Ovary (tissue), 3 donors: Measurements from ENCODE around the gene LIMS4.
"Not testable (repeated sequence)": the region's sequence is repeated elsewhere in the genome, so short reads cannot be mapped to it uniquely, and the experiment has no call there.

Experiments used
- CTCF ChIP-seq, 3 donors: fragments of 450-650 bp in 2 of 3; fragments of 200-600 bp in 1 of 3; IDR thresholded peaks; one replicate each; pipeline versions ENCODE4 v1.5.1 to v1.8.0; 2016 to 2022; ENCODE audit warnings: antibody characterized with exemption in 3 of 3, mild to moderate bottlenecking in 1 of 3
- POLR2A ChIP-seq: fragments of 450-650 bp; IDR thresholded peaks from one replicate; pipeline ENCODE4 v1.6.1; 2017; ENCODE audit warnings: antibody characterized with exemption, mild to moderate bottlenecking, moderate library complexity
- donor health status: DM: no; HTN: no; CAD: no.

DNA sequence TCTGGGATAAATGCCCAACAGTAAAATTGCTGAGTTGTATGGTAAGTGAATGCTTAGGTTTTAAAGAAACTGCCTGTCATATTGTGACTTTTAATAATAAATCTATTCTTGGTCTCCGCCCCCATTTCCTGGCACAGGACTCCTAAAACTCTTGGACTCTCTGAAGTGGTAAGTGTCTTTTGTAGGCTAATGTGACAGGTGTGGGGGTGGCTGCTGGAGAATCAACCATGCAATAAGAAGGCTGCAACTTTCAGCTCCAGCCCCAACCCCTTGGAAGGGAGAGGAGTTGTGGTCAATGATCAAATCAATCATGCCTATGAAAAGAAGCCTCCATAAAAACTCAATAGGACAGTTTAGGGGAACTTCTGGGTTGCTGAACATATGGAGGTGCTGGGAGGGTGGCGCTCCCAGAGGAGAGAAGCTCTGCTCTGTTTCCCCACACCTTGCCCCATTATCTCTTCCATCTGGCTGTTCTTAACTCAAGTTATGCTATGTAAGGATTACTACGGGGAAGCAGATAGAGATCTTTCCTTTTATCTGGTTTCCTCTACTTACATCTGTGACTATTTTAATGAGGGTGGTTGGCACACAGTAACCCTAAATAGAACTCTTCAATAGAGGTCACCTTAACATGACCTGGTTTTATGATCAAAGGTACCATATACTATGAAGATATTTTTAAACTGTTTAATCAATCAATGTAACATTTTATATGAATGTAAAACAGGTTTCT is 3.2 kb upstream of the LIMS4 start:
- not testable (repeated sequence) for TF ChIP-seq POLR2A; CTCF (IDR thresholded peaks at IDR 0.05)
